ENCODE data around the gene MGME1.

GRCh38 chr20:17960927-17961586, 7.8 kb upstream of the MGME1 start:
- TF ChIP-seq, protein P1, sequence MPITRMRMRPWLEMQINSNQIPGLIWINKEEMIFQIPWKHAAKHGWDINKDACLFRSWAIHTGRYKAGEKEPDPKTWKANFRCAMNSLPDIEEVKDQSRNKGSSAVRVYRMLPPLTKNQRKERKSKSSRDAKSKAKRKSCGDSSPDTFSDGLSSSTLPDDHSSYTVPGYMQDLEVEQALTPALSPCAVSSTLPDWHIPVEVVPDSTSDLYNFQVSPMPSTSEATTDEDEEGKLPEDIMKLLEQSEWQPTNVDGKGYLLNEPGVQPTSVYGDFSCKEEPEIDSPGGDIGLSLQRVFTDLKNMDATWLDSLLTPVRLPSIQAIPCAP (CRISPR knock-in tag; IDR thresholded peaks at IDR 0.05), result no peak
- TF ChIP-seq, protein P2, sequence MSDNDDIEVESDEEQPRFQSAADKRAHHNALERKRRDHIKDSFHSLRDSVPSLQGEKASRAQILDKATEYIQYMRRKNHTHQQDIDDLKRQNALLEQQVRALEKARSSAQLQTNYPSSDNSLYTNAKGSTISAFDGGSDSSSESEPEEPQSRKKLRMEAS (CRISPR knock-in tag; IDR thresholded peaks at IDR 0.05), result no peak
- no peak for TF ChIP-seq E2F4 (CRISPR knock-in tag; IDR thresholded peaks at IDR 0.05; ENCODE audit: borderline replicate concordance, low read depth)
- TF ChIP-seq, protein P3, sequence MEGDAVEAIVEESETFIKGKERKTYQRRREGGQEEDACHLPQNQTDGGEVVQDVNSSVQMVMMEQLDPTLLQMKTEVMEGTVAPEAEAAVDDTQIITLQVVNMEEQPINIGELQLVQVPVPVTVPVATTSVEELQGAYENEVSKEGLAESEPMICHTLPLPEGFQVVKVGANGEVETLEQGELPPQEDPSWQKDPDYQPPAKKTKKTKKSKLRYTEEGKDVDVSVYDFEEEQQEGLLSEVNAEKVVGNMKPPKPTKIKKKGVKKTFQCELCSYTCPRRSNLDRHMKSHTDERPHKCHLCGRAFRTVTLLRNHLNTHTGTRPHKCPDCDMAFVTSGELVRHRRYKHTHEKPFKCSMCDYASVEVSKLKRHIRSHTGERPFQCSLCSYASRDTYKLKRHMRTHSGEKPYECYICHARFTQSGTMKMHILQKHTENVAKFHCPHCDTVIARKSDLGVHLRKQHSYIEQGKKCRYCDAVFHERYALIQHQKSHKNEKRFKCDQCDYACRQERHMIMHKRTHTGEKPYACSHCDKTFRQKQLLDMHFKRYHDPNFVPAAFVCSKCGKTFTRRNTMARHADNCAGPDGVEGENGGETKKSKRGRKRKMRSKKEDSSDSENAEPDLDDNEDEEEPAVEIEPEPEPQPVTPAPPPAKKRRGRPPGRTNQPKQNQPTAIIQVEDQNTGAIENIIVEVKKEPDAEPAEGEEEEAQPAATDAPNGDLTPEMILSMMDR (IDR thresholded peaks at IDR 0.05), result no peak
- no peak for TF ChIP-seq MXD4 (CRISPR knock-in tag; IDR thresholded peaks at IDR 0.05; ENCODE audit: borderline replicate concordance)
